HCT116 (cell line): ENCODE data around the gene PATL2. TPM values are rescaled to one million over a fixed set of nuclear protein-coding genes. Genes with fewer than 3 reads are reported as not detected.

Source experiments
- ATAC-seq: fragments of 200-7000 bp; cut with Tn5 transposase; 2 replicates; pipeline ENCODE4 v1.9.1; 2020; ENCODE audit warnings: mild to moderate bottlenecking, moderate library complexity
- BruUV-seq: library from RNA; stranded (reverse); fragments of 400-500 nt; replicated peaks from 2 replicates; lab custom pipeline; 2021; lab: Mats Ljungman, UMichigan
- CTCF ChIA-PET: fragments of 300-600 bp; sonication (Branson Sonifier 250); formaldehyde crosslinking; loops from one replicate; lab custom pipeline; 2021; ENCODE audit warnings: antibody characterized with exemption; lab: Charles Lee
- POLR2A ChIA-PET: fragments of 300-600, 350-600 bp; sonication (Branson Sonifier 250); formaldehyde crosslinking; loops from one replicate; lab custom pipeline; 2021; ENCODE audit warnings: antibody characterized with exemption; lab: Charles Lee
- RAD21 ChIA-PET, 2 experiments: fragments of 300-600 bp; sonication (Branson Sonifier 250); formaldehyde crosslinking; loops; one replicate each; lab custom pipeline; 2023; ENCODE audit warnings: low total read pairs in 2 of 2; ENCODE audit not compliant: uncharacterized antibody in 2 of 2, unreplicated experiment in 2 of 2, low non-redundant PET in 1 of 2; lab: Charles Lee
- DNase-seq: peaks from one replicate; pipeline ENCODE4 v3.0.0-alpha.2; 2010; ENCODE audit warnings: low read depth, low spot score
- H2AFZ ChIP-seq: fragments of 200-600 bp; shearing (Covaris generic), sonication (generic); 2 replicates; pipeline ENCODE4 v1.6.1; 2017; ENCODE audit warnings: low read depth, mixed run types, mixed read lengths, antibody characterized with exemption, low read length; ENCODE audit not compliant: poor library complexity, severe bottlenecking
- H3K27ac ChIP-seq: 2 replicates; pipeline ENCODE4 v1.5.1; 2012; ENCODE audit warnings: low read depth, low read length
- H3K27me3 ChIP-seq: fragments of 200-600 bp; sonication (generic); 2 replicates; pipeline ENCODE4 v1.6.1; 2016; ENCODE audit warnings: mixed run types, low read length, mixed read lengths; ENCODE audit not compliant: insufficient read depth
- H3K36me3 ChIP-seq, 2 experiments: fragments of 200-500 bp in 1 of 2; fragments of 200-600 bp in 1 of 2; sonication (Bioruptor generic) in 1 of 2; sonication (generic) in 1 of 2; 2 replicates each; pipeline versions ENCODE4 v1.5.1 to v1.6.1; 2014 to 2016; ENCODE audit warnings: low read length in 2 of 2, inconsistent platforms in 1 of 2, mixed read lengths in 1 of 2, mixed run types in 1 of 2; ENCODE audit not compliant: insufficient read depth in 2 of 2, control insufficient read depth in 1 of 2
- H3K4me1 ChIP-seq, 2 experiments: fragments of 200-600 bp in 1 of 2; sonication (generic) in 1 of 2; 2 replicates each; pipeline versions ENCODE4 v1.5.1 to v1.6.1; 2012 to 2017; ENCODE audit warnings: low read length in 2 of 2, inconsistent platforms in 1 of 2, mild to moderate bottlenecking in 1 of 2, mixed read lengths in 1 of 2, mixed run types in 1 of 2, moderate library complexity in 1 of 2; ENCODE audit not compliant: insufficient read depth in 2 of 2, control insufficient read depth in 1 of 2
- H3K4me2 ChIP-seq: fragments of 200-600 bp; sonication (generic); 2 replicates; pipeline ENCODE4 v1.6.1; 2017; ENCODE audit warnings: mixed run types, low read length, mixed read lengths
- H3K4me3 ChIP-seq, 2 experiments: fragments of 200-600 bp in 1 of 2; sonication (generic) in 1 of 2; replicated peaks in 1 of 2; 2 replicates each; pipeline ENCODE4 v1.5.1; 2011 to 2016; ENCODE audit warnings: low read length in 2 of 2, control low read depth in 1 of 2, low read depth in 1 of 2, mild to moderate bottlenecking in 1 of 2, mixed read lengths in 1 of 2, mixed run types in 1 of 2
- H3K79me2 ChIP-seq: fragments of 200-600 bp; sonication (generic); 2 replicates; pipeline ENCODE4 v1.6.1; 2017; ENCODE audit warnings: mild to moderate bottlenecking, mixed run types, low read length, moderate library complexity, mixed read lengths; ENCODE audit not compliant: insufficient read depth
- H3K9ac ChIP-seq: fragments of 200-600 bp; sonication (generic); 2 replicates; pipeline ENCODE4 v1.6.1; 2016; ENCODE audit warnings: low read length, mixed read lengths
- H3K9me2 ChIP-seq: fragments of 200-600 bp; sonication (generic), shearing (Covaris generic); 2 replicates; pipeline ENCODE4 v1.6.1; 2017; ENCODE audit warnings: mixed run types, mild to moderate bottlenecking, moderate library complexity; ENCODE audit not compliant: insufficient read depth
- H3K9me3 ChIP-seq, 2 experiments: fragments of 200-500 bp in 1 of 2; fragments of 200-600 bp in 1 of 2; sonication (Bioruptor generic) in 1 of 2; sonication (generic) in 1 of 2; 2 replicates each; pipeline ENCODE4 v1.6.1; 2014 to 2017; ENCODE audit warnings: low read length in 2 of 2, mixed read lengths in 2 of 2, inconsistent platforms in 1 of 2, low read depth in 1 of 2, mild to moderate bottlenecking in 1 of 2, mixed run types in 1 of 2, moderate library complexity in 1 of 2; ENCODE audit not compliant: control insufficient read depth in 1 of 2, insufficient read depth in 1 of 2
- H4K20me1 ChIP-seq: fragments of 200-600 bp; sonication (generic), shearing (Covaris generic); 2 replicates; pipeline ENCODE4 v1.6.1; 2017; ENCODE audit warnings: mixed run types, mild to moderate bottlenecking, moderate library complexity; ENCODE audit not compliant: insufficient read depth
- ATF3 ChIP-seq: IDR thresholded peaks from 2 replicates; pipeline ENCODE4 v1.6.1; 2012
- CBX3 ChIP-seq: IDR thresholded peaks from 2 replicates; pipeline ENCODE4 v1.6.1; 2012; ENCODE audit warnings: low read depth
- EGR1 ChIP-seq: IDR thresholded peaks from 2 replicates; pipeline ENCODE4 v1.6.1; 2012; ENCODE audit warnings: low read depth
- EZH2 ChIP-seq: fragments of 200-600 bp; sonication (generic); IDR thresholded peaks from 2 replicates; pipeline ENCODE4 v1.6.1; 2017; ENCODE audit warnings: antibody characterized with exemption, mixed run types
- JUND ChIP-seq: IDR thresholded peaks from 2 replicates; pipeline ENCODE4 v1.6.1; 2012
- RAD21 ChIP-seq: IDR thresholded peaks from 2 replicates; pipeline ENCODE4 v1.6.1; 2012; ENCODE audit warnings: low read depth, mild to moderate bottlenecking
- REST ChIP-seq: IDR thresholded peaks from 2 replicates; pipeline ENCODE4 v1.6.1; 2012; ENCODE audit warnings: low read depth
- SP1 ChIP-seq: IDR thresholded peaks from 2 replicates; pipeline ENCODE4 v1.6.1; 2012; ENCODE audit warnings: low read depth
- YY1 ChIP-seq: IDR thresholded peaks from 2 replicates; pipeline ENCODE4 v1.6.1; 2011; ENCODE audit warnings: low read length, low read depth, moderate library complexity, mild to moderate bottlenecking; ENCODE audit not compliant: insufficient replicate concordance; ENCODE audit errors: extremely low read depth
- ZFX ChIP-seq: fragments of 450-650 bp; IDR thresholded peaks from 2 replicates; pipeline ENCODE4 v1.6.1; 2017
- intact Hi-C: fragments of 100-400 bp; cut with micrococcal nuclease; formaldehyde crosslinking; loops from 2 replicates; pipeline ENCODE4 v1.10.0; 2022
- total RNA-seq: library from RNA; stranded (reverse); gene quantifications from one replicate; pipeline ENCODE4 v1.2.1, GENCODE V29; 2021; ENCODE audit not compliant: unreplicated experiment

PATL2 gene
- total RNA-seq, 1 experiment from 2014 or later: 1.2 TPM

GRCh38 chr15:44682211-44682610 is 28.9 kb downstream of the PATL2 start (continued):
- TF ChIP-seq REST (no peak), YY1 (no peak), ATF3 (no peak)

- BruUV-seq: no TSS peak
- TF ChIP-seq ZFX (no peak), SP1 (no peak), JUND (no peak), ATF3 (no peak), RAD21 (no peak), EGR1 (no peak), EZH2 (no peak), YY1 (no peak), CBX3 (no peak)
- Histone ChIP-seq H3K9ac (no peak overlapping the region), H3K9me2 (no peaks in the 10 kb centered on the region), H2AFZ (no peak overlapping the region), H3K4me1 (no peaks in the 10 kb centered on the region), H3K27me3 (no peaks in the 10 kb centered on the region), H4K20me1 (no peaks in the 10 kb centered on the region), H3K79me2 (no peaks in the 10 kb centered on the region), H3K4me2 (no peak overlapping the region), H3K36me3 (no peaks in the 10 kb centered on the region), H3K4me3 (no peak overlapping the region), H3K27ac (no peak overlapping the region), H3K9me3 (no peaks in the 10 kb centered on the region)
- CTCF ChIA-PET: interaction anchor here (2.2 kb wide), 1 partner anchor 13 kb away, joined by 6 read pairs; the partner anchor contains the start of gene SPG11
- RAD21 ChIA-PET: no interaction called here
- DNase-seq (no peak), ATAC-seq (no peak)
- POLR2A ChIA-PET: no interaction called here
- intact Hi-C loops: no loop called here
Measured at GRCh38 chr15:44676676-44677075, 34.4 kb downstream of the PATL2 start.
